ENCODE data around the gene USP31. TPM values are rescaled to one million over a fixed set of nuclear protein-coding genes. Genes with fewer than 3 reads are reported as not detected.

Gene USP31
- total and polyA plus RNA-seq, 2 donors (not counting 1 experiment from before 2014, with no cell fraction given) = 1.6 to 6.7 TPM

- ATAC-seq (ENCODE audit: low read depth) (no peak), DNase-seq (no peak)
- Mint-ChIP-seq H3K9me3 (ENCODE audit: insufficient read depth) (no peaks in the 10 kb centered on the region), H3K4me3 (no peak overlapping the region), H3K27ac (no peak overlapping the region), H3K27me3 (peaks cover 22% of the 10 kb centered on the region), H3K4me1 (peaks cover 7% of the 10 kb centered on the region)
- Histone ChIP-seq H2AFZ (ENCODE audit: insufficient read depth, low read depth, low read length, poor library complexity, severe bottlenecking) (no peak overlapping the region), H3K27ac (ENCODE audit: low read length in 2 of 2) (no peak overlapping the region), H3K79me2 (ENCODE audit: control insufficient read depth, insufficient read depth, low read length) (no peaks in the 10 kb centered on the region), H3K36me3 (replicated peaks in 1 of 2; ENCODE audit: control extremely low read depth in 1 of 2, control insufficient read depth in 1 of 2, extremely low read depth in 1 of 2, insufficient read depth in 2 of 2, low read length in 1 of 2) (no peaks in the 10 kb centered on the region), H3K4me3 (ENCODE audit: control extremely low read depth in 1 of 5, extremely low read depth in 1 of 5, insufficient read depth in 1 of 5, low read depth in 2 of 5, low read length in 4 of 5) (no peak overlapping the region), H3K4me2 (replicated peaks; ENCODE audit: low read depth, low read length, poor library complexity, severe bottlenecking) (no peak overlapping the region), H3K4me1 (ENCODE audit: control insufficient read depth in 2 of 2, insufficient read depth in 2 of 2, low read length in 2 of 2) (peaks cover 5% of the 10 kb centered on the region in 2 donors), H3K9me3 (ENCODE audit: control extremely low read depth in 1 of 3, control insufficient read depth in 2 of 3, insufficient read depth in 1 of 3, low read length in 2 of 3) (no peaks in the 10 kb centered on the region), H3K27me3 (replicated peaks in 1 of 4; ENCODE audit: control extremely low read depth in 1 of 4, control insufficient read depth in 3 of 4, insufficient read depth in 4 of 4, low read length in 3 of 4) (peaks cover 0 to 3% (median 1%) of the 10 kb centered on the region in 4 experiments), H4K20me1 (ENCODE audit: control insufficient read depth, insufficient read depth, low read length, poor library complexity, severe bottlenecking) (no peaks in the 10 kb centered on the region), H3K9ac (ENCODE audit: low read length) (no peak overlapping the region)
- 81% methylated on average over 3 of the region's 5 CpGs for WGBS (ENCODE audit: insufficient coverage)
- POLR2A ChIA-PET = no interaction called here
- TF ChIP-seq CTCF (IDR thresholded peaks at IDR 0.05) = no peak
- TF ChIP-seq EZH2 (IDR thresholded peaks at IDR 0.05; ENCODE audit: borderline replicate concordance, insufficient read depth, low read depth, low read length, poor library complexity, severe bottlenecking) = no peak
- intact Hi-C loops (cut with micrococcal nuclease) = no loop called here
- CTCF ChIA-PET = interaction anchor here (1.8 to 2.6 kb wide), 3 partner anchors 376 to 1504 kb away, joined by 4 to 8 read pairs (median 7); no protein-coding TSS in a partner anchor
Measured at GRCh38 chr16:23059433-23059832, 89.8 kb downstream of the USP31 start.

GRCh38 chr16:23058576-23058975, 90.7 kb downstream of the USP31 start:
- H3K27me3 ChIP-seq (replicated peaks in 1 of 4; ENCODE audit: control extremely low read depth in 1 of 4, control insufficient read depth in 3 of 4, insufficient read depth in 4 of 4, low read length in 3 of 4) = peaks cover 0 to 3% (median 1%) of the 10 kb centered on the region in 4 experiments
- H3K36me3 ChIP-seq (replicated peaks in 1 of 2; ENCODE audit: control extremely low read depth in 1 of 2, control insufficient read depth in 1 of 2, extremely low read depth in 1 of 2, insufficient read depth in 2 of 2, low read length in 1 of 2) = no peaks in the 10 kb centered on the region
- no peak overlapping the region for H2AFZ ChIP-seq (ENCODE audit: insufficient read depth, low read depth, low read length, poor library complexity, severe bottlenecking)
- intact Hi-C loops (cut with micrococcal nuclease) = no loop called here
- peaks cover 23% of the 10 kb centered on the region for H3K27me3 Mint-ChIP-seq
- H3K4me3 Mint-ChIP-seq = no peak overlapping the region
- no peak overlapping the region for H3K4me2 ChIP-seq (replicated peaks; ENCODE audit: low read depth, low read length, poor library complexity, severe bottlenecking)
- DNase-seq (no peak), ATAC-seq (ENCODE audit: low read depth) (no peak)
- WGBS (ENCODE audit: insufficient coverage) = 60% methylated on average over 3 of the region's 4 CpGs
- no peak for TF ChIP-seq CTCF (IDR thresholded peaks at IDR 0.05)
- no peak for TF ChIP-seq EZH2 (IDR thresholded peaks at IDR 0.05; ENCODE audit: borderline replicate concordance, insufficient read depth, low read depth, low read length, poor library complexity, severe bottlenecking)
- H3K4me1 ChIP-seq (ENCODE audit: control insufficient read depth in 2 of 2, insufficient read depth in 2 of 2, low read length in 2 of 2) = peaks cover 5% of the 10 kb centered on the region in 2 donors
- no peaks in the 10 kb centered on the region for H3K79me2 ChIP-seq (ENCODE audit: control insufficient read depth, insufficient read depth, low read length)
- H3K9ac ChIP-seq (ENCODE audit: low read length) = no peak overlapping the region
- no peaks in the 10 kb centered on the region for H4K20me1 ChIP-seq (ENCODE audit: control insufficient read depth, insufficient read depth, low read length, poor library complexity, severe bottlenecking)
- peaks cover 7% of the 10 kb centered on the region for H3K4me1 Mint-ChIP-seq
- H3K4me3 ChIP-seq (ENCODE audit: control extremely low read depth in 1 of 5, extremely low read depth in 1 of 5, insufficient read depth in 1 of 5, low read depth in 2 of 5, low read length in 4 of 5) = no peak overlapping the region
- H3K27ac Mint-ChIP-seq = no peak overlapping the region
- H3K27ac ChIP-seq (ENCODE audit: low read length in 2 of 2) = no peak overlapping the region
- ChIA-PET CTCF (interaction anchor here (0.8 to 2.6 kb wide), 3 partner anchors 27 to 1348 kb away, joined by 3 to 7 read pairs (median 5); no protein-coding TSS in a partner anchor), POLR2A (no interaction called here)
- no peaks in the 10 kb centered on the region for H3K9me3 Mint-ChIP-seq (ENCODE audit: insufficient read depth)
- no peaks in the 10 kb centered on the region for H3K9me3 ChIP-seq (ENCODE audit: control extremely low read depth in 1 of 3, control insufficient read depth in 2 of 3, insufficient read depth in 1 of 3, low read length in 2 of 3)

Data from B cell (primary cell).